IPS-NIHi7 (cell line): ENCODE data around the gene THRAP3.

Experiments used
- DNase-seq: peaks from one replicate; pipeline ENCODE4 v3.0.0; 2012; ENCODE audit warnings: mixed read lengths; ENCODE audit errors: extremely low spot score

Gene THRAP3

DNA sequence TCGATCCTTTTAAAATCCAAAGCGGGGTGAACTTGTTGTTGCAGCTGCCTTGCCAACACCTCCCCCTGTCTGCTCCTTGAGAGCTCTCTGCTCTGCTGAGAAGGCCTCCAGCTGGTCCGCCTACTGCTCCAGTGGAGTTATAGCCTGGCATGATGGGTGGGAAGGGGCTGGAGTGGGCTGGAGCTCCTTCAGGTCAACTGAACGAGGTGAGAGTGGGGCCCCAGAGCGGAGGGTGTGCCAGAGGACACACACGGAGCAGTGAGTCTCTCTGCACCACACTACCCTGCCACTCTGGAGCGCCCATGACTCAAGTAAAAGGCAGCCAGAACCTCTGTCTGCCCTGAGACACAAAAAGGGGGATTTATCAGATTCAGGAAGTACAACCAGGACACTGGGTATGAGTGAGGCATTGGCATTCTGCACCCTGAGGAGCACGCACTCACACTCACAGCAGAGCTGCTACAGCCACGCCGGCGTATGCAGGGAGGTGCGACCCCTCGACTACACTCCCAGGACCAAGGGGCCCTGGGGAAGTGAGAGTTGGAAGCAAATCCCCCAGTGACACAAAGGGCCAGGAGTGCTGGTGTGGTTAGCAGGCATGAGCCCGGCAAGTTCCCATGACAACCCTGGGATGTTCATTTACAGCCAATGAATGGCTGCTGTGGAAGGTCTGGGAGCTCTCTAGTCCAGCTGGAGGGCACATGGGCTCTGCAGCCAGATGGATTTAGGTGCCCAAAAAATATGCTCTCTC lies 127.2 kb downstream of the THRAP3 start:
- no peak for DNase-seq

DNA sequence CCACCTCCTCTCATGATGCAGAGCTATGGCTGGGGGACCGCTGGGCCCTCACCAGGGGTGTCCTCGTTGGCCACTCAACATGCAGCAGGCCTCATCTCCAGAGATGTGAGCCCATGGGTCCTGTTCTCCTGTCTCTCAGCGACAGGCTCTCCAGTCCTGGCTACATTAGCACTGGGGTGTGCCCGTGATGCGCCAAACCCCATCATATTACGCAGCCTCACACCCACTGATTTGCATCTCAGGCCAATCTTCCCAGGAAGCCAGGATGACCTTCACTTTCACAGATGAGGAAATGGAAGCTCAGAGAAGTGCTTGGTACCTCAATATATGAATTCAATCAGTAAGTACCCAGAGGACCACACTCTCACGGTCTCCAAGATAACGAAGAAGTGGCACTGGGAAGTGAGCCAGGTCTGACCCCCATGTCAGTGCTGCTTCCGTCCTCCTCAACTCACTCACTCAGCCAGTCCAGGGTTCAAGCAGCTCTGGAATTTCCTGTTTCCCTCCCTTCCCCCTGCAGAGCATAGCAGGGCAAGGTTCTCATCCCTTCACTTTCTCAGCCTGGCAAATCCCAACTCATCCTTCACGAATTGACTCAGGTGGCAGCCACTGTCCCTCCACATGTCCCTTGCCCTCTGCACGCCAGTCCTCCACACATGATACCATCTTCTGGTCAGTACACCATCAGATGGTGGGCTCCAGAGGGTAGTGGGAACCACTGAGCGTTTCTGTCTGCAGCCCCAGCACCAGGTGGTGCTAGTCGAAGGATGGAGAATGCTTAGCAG lies 128.1 kb downstream of the THRAP3 start:
- DNase-seq: no peak

DNA sequence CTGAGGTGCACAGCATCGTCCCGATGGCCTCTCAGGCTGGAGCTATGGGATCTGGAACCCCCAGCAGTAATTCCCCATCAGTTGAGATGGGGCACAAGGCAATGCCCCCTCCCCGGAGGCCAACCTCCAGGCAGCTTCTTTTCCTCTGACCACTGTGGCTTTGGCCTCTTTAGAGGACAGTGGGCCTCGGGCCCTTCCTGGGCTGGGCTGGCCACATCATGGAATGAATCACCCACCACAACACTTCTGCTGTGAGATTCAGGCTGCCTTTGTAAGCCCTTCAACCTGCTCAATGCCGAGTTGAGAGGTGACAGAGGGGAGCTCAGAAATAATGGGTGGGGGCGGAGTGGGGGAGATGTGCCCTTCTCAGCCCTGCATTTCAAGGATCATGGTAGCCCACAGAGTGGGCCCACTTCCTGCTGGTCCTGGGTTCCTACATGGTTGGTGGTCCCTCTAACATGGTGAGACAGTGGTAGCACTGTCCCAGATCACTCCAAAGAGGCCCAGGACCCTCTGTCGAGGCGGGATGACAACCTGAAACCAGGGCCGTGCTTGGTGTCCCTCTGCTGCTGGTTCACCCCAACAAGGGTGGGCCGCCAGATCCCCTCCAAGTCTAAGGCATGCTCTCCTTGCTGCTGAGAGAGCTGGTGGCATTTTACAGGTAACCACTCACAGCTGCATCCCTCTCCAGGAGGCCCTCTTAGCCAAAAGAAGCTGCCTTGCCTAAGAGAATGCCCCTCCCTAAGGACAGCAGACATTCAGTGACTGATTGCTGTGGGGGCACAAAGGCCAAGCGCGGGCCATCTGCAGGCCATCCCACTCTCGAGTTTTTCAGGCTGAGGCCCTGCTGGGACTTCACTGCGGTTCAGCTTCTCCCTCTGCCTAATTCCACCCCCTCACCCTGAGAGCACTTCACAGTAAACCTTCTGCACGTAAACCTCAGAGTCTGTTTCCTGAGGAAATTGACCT lies 129.0 kb downstream of the THRAP3 start:
- DNase-seq: no peak

DNA sequence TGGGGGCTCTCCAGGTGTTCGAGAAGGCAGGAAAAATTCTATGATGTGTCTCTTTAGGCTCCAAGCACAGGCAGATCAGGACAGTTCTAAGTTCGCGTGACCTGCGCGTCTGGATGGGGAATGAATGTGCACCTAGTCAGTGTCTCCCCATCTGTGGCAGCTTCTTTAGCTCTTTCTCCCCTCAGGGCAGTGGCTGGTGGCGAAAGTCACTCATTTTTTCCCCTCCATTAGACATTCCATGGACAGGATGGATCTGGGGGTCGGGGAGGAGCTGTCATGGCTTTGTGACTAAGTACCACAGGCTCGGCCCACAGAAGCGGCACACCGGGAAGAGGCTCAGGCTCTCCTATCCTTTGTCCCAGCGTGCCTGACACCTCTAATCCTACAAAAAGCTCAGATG lies 130.2 kb downstream of the THRAP3 start:
- no peak for DNase-seq
